Measurements from ENCODE around the gene CNTLN.

DNA sequence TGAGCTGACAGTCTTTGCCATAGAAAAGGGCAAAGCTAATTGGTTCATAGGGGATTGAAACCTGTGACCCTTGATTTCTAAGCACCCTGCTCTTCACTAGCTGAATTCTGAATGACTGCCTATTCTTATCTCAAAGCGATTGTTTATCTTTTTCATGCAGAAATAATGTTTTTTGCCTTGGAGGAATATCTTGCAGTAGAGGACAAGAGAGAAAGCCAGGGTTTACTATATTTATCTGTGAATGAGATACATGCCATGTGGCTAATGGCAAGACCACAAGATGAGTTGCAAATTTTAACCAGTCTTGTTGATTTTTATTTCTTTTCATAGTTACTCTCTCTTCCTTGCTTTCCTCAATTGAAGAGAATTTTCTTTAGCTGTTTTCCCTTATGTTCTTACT is 185.0 kb downstream of the CNTLN start:
- TF ChIP-seq, protein P1, sequence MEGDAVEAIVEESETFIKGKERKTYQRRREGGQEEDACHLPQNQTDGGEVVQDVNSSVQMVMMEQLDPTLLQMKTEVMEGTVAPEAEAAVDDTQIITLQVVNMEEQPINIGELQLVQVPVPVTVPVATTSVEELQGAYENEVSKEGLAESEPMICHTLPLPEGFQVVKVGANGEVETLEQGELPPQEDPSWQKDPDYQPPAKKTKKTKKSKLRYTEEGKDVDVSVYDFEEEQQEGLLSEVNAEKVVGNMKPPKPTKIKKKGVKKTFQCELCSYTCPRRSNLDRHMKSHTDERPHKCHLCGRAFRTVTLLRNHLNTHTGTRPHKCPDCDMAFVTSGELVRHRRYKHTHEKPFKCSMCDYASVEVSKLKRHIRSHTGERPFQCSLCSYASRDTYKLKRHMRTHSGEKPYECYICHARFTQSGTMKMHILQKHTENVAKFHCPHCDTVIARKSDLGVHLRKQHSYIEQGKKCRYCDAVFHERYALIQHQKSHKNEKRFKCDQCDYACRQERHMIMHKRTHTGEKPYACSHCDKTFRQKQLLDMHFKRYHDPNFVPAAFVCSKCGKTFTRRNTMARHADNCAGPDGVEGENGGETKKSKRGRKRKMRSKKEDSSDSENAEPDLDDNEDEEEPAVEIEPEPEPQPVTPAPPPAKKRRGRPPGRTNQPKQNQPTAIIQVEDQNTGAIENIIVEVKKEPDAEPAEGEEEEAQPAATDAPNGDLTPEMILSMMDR (IDR thresholded peaks at IDR 0.05) = no peak
- TF ChIP-seq POLR2AphosphoS5 (IDR thresholded peaks at IDR 0.05) (no peak), POLR2A (IDR thresholded peaks at IDR 0.05) (no peak)

Measured in suprapubic skin (tissue), 4 donors.